HEK293 (cell line): ENCODE data around the gene TMEM131L.

Source experiments
- GFI1B ChIP-seq: fragments of 450-650 bp; formaldehyde crosslinking; IDR thresholded peaks from 2 replicates; pipeline ENCODE4 v1.5.1; 2016; ENCODE audit warnings: missing biosample characterization, missing genetic modification characterization
- HIC1 ChIP-seq: fragments of 450-650 bp; formaldehyde crosslinking; IDR thresholded peaks from 2 replicates; pipeline ENCODE4 v1.5.1; 2016; ENCODE audit warnings: missing biosample characterization, missing genetic modification characterization
- IKZF3 ChIP-seq: fragments of 450-650 bp; IDR thresholded peaks from 2 replicates; pipeline ENCODE4 v1.5.0; 2018; ENCODE audit warnings: missing biosample characterization, mild to moderate bottlenecking, missing genetic modification characterization, moderate library complexity
- PRDM2 ChIP-seq: fragments of 450-650 bp; formaldehyde crosslinking; IDR thresholded peaks from 2 replicates; pipeline ENCODE4 v1.5.1; 2016; ENCODE audit warnings: missing biosample characterization, missing genetic modification characterization, borderline replicate concordance
- PRDM4 ChIP-seq: fragments of 450-650 bp; formaldehyde crosslinking; IDR thresholded peaks from 2 replicates; pipeline ENCODE4 v1.5.1; 2017; ENCODE audit warnings: missing biosample characterization, missing genetic modification characterization
- SP2 ChIP-seq: fragments of 450-650 bp; formaldehyde crosslinking; IDR thresholded peaks from 2 replicates; pipeline ENCODE4 v1.5.1; 2016; ENCODE audit warnings: missing biosample characterization, missing genetic modification characterization
- WT1 ChIP-seq: fragments of 450-650 bp; formaldehyde crosslinking; IDR thresholded peaks from 2 replicates; pipeline ENCODE4 v1.5.1; 2016; ENCODE audit warnings: missing biosample characterization, missing genetic modification characterization
- YY1 ChIP-seq: fragments of 450-650 bp; formaldehyde crosslinking; IDR thresholded peaks from 2 replicates; pipeline ENCODE4 v1.5.1; 2018; ENCODE audit warnings: missing biosample characterization, missing genetic modification characterization
- ZBTB21 ChIP-seq: fragments of 450-650 bp; formaldehyde crosslinking; IDR thresholded peaks from 2 replicates; pipeline ENCODE4 v1.5.1; 2017; ENCODE audit warnings: missing biosample characterization, missing genetic modification characterization
- ZBTB44 ChIP-seq: fragments of 450-650 bp; IDR thresholded peaks from 2 replicates; pipeline ENCODE4 v1.5.1; 2018; ENCODE audit warnings: missing biosample characterization, mild to moderate bottlenecking, missing genetic modification characterization
- ZBTB48 ChIP-seq: fragments of 450-650 bp; formaldehyde crosslinking; IDR thresholded peaks from 2 replicates; pipeline ENCODE4 v1.5.1; 2016; ENCODE audit warnings: missing biosample characterization, missing genetic modification characterization
- ZFP69B ChIP-seq: fragments of 450-650 bp; formaldehyde crosslinking; IDR thresholded peaks from 2 replicates; pipeline ENCODE4 v1.5.1; 2016; ENCODE audit warnings: missing biosample characterization, missing genetic modification characterization
- ZIC2 ChIP-seq: fragments of 450-650 bp; formaldehyde crosslinking; IDR thresholded peaks from 2 replicates; pipeline ENCODE4 v1.5.1; 2016; ENCODE audit warnings: missing biosample characterization, missing genetic modification characterization
- ZNF10 ChIP-seq: fragments of 450-650 bp; formaldehyde crosslinking; IDR thresholded peaks from 2 replicates; pipeline ENCODE4 v1.5.1; 2017; ENCODE audit warnings: missing biosample characterization, missing genetic modification characterization
- ZNF138 ChIP-seq: fragments of 450-650 bp; formaldehyde crosslinking; IDR thresholded peaks from 2 replicates; pipeline ENCODE4 v1.5.1; 2016; ENCODE audit warnings: missing biosample characterization, missing genetic modification characterization, borderline replicate concordance
- ZNF26 ChIP-seq: fragments of 450-650 bp; formaldehyde crosslinking; IDR thresholded peaks from 2 replicates; pipeline ENCODE4 v1.5.1; 2016; ENCODE audit warnings: missing biosample characterization, missing genetic modification characterization
- ZNF302 ChIP-seq: fragments of 450-650 bp; formaldehyde crosslinking; IDR thresholded peaks from 2 replicates; pipeline ENCODE4 v1.5.1; 2016; ENCODE audit warnings: missing biosample characterization, missing genetic modification characterization, low read depth
- ZNF394 ChIP-seq: fragments of 450-650 bp; formaldehyde crosslinking; IDR thresholded peaks from 2 replicates; pipeline ENCODE4 v1.5.1; 2016; ENCODE audit warnings: missing biosample characterization, missing genetic modification characterization, mild to moderate bottlenecking, moderate library complexity, borderline replicate concordance
- ZNF473 ChIP-seq: fragments of 450-650 bp; formaldehyde crosslinking; IDR thresholded peaks from 2 replicates; pipeline ENCODE4 v1.5.1; 2017; ENCODE audit warnings: missing biosample characterization, missing genetic modification characterization
- ZNF670 ChIP-seq: fragments of 450-650 bp; formaldehyde crosslinking; IDR thresholded peaks from 2 replicates; pipeline ENCODE4 v1.5.1; 2016; ENCODE audit warnings: missing biosample characterization, missing genetic modification characterization, low read depth
- ZNF843 ChIP-seq: fragments of 450-650 bp; formaldehyde crosslinking; IDR thresholded peaks from 2 replicates; pipeline ENCODE4 v1.5.1; 2016; ENCODE audit warnings: missing biosample characterization, missing genetic modification characterization
- ZSCAN5A ChIP-seq: fragments of 450-650 bp; formaldehyde crosslinking; IDR thresholded peaks from 2 replicates; pipeline ENCODE4 v1.5.1; 2016; ENCODE audit warnings: missing biosample characterization, missing genetic modification characterization
- ZXDB ChIP-seq: fragments of 450-650 bp; formaldehyde crosslinking; IDR thresholded peaks from 2 replicates; pipeline ENCODE4 v1.5.1; 2016; ENCODE audit warnings: missing biosample characterization, missing genetic modification characterization

Gene TMEM131L

GRCh38 chr4:153466081-153466948 lies at the start of gene TMEM131L (continued):
- TF ChIP-seq ZNF394 (tag by site-specific recombination) (0 out of 2 replicates have a peak, but pooled peaks have one; percentile 28), HIC1 (no peak), ZNF302 (tag by site-specific recombination) (no peak), GFI1B (tag by site-specific recombination) (no peak), ZBTB48 (tag by site-specific recombination) (peak; percentile 86), ZNF670 (tag by site-specific recombination) (no peak), ZIC2 (peak; percentile 53; the same call in 1 of the 2 replicates), ZNF843 (tag by site-specific recombination) (no peak), WT1 (tag by site-specific recombination) (no peak), ZNF473 (no peak), ZBTB21 (tag by site-specific recombination) (no peak), YY1 (no peak), ZXDB (no peak), ZNF10 (tag by site-specific recombination) (no peak), ZBTB44 (0 out of 2 replicates have a peak, but pooled peaks have one; percentile 55), ZFP69B (tag by site-specific recombination) (no peak), ZNF138 (no peak), ZSCAN5A (tag by site-specific recombination) (no peak), IKZF3 (tag by site-specific recombination) (no peak), ZNF26 (tag by site-specific recombination) (no peak), PRDM2 (no peak), PRDM4 (tag by site-specific recombination) (no peak), SP2 (tag by site-specific recombination) (no peak)
